GM19463 (cell line): Measurements from ENCODE around the gene TACSTD2.
A peak's percentile ranks its signal among the peaks of the same experiment; 100 is the strongest.
"Not testable (repeated sequence)": the region's sequence is repeated elsewhere in the genome, so short reads cannot be mapped to it uniquely, and the experiment has no call there.

Experiments
- ATAC-seq: cut with Tn5 transposase; IDR thresholded peaks from one replicate; pipeline ENCODE4 v1.9.1; 2021; ENCODE audit warnings: mild to moderate bottlenecking, moderate library complexity; ENCODE audit not compliant: unreplicated experiment

The TACSTD2 gene

GRCh38 chr1:58588396-58588795, 11.3 kb upstream of the TACSTD2 start:
- ATAC-seq: no peak

GRCh38 chr1:58587667-58588066, 10.6 kb upstream of the TACSTD2 start:
- ATAC-seq: no peak

GRCh38 chr1:58586271-58586670, 9.2 kb upstream of the TACSTD2 start:
- no peak for ATAC-seq

DNA sequence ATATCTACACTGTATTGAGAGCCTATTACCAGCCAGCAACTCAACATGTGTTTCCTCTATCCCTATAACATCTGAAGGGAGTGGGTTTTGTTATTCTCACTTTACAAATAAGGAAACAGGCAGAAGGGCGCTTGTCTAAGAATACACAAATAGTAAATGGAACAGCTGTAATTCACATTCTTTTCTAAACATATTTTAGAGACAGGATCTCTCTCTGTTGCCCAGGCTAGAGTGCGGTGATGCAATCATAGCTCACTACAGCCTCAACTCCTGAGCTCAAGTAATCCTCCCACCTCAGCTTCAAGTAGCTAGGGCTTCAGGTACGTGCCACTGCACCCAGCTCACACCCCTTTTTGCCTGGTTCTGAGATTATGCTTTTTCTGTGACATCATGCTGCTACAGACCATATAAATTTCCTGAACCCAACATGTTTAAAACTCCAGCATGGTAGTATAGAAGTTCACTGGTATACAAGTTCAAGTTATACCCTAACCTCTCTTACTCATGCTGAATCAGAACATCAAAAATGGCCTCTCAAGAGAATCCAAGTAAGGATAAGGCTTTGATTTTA, 8.6 kb upstream of the TACSTD2 start:
- no peak for ATAC-seq

GRCh38 chr1:58585166-58585565, 8.1 kb upstream of the TACSTD2 start:
- no peak for ATAC-seq

GRCh38 chr1:58584082-58584895, 7.2 kb upstream of the TACSTD2 start:
- ATAC-seq: peak; percentile 75

- no peak for ATAC-seq
Measured at GRCh38 chr1:58583496-58583895, 6.4 kb upstream of the TACSTD2 start.

DNA sequence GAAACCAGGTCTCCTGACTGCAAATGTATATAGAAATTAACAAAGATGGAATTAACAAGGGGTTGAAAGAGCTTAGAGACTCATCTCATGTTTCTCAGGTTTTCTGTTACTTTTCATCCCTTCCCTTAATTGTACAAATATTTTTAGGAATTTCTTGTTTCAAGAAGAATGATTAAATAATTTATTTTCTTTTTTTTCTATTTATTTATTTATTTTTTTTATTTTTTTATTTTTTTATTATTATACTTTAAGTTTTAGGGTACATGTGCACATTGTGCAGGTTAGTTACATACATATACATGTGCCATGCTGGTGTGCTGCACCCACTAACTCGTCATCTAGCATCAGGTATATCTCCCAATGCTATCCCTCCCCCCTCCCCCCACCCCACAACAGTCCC, 5.1 kb upstream of the TACSTD2 start:
- ATAC-seq: not testable (repeated sequence)

DNA sequence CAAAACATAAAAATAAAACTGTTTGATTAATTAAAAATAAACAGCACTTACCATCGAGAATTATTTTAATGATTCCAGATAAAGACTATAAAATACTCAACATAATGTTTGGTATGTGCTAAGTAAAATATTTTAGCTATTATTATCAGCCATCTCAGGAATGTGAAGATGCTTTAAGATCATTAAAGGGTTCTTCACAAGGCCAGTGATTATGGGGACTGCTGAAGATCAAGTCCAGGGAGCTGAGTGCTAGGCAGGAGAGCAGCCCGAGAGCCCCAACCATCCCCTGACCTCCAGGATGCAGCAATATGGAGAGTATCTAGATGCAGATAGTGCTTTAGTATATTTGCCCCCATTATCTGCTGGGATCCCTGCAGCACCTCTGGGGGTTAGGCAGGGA, 4.6 kb upstream of the TACSTD2 start:
- ATAC-seq: no peak

- no peak for ATAC-seq
Measured at GRCh38 chr1:58580186-58580585, 3.1 kb upstream of the TACSTD2 start.

DNA sequence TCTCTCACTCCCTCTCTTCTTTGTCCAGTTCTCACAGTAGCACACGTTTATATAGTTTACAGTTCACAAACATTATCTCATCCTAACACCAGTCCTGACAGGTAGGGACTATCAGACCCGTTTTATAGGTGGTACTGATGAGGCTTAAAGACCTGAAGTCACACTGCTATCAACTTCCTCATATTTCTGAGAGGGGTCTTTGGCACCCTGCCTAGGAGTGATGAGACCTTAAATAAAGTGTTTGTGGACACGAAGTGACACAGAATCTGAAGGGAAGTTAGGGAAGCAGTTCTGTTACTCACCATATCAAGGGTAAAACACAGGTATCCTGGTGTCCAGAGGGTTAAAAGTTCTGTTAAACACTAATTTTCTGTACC, 590 bp upstream of the TACSTD2 start:
- ATAC-seq: no peak

DNA sequence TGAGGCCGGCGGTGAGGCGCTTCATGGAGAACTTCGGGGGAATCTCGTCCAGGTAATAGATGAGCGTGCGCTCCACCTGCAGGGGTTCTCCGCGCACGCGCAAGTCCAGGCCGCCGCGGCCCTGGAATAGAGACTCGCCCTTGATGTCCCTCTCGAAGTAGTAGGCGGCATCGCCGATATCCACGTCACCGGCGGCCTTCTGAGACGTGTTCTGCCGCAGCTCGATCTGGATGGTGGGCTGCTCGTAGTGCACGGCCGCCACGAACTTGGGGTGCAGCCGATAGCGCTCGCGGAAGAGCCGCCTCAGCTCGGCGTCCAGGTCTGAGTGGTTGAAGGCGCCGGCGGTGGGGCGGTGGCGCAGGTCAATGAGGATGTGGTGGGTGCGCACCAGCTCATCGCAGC, 726 bp downstream of the TACSTD2 start:
- ATAC-seq: no peak

- no peak for ATAC-seq
Measured at GRCh38 chr1:58575551-58576324, 1.3 kb downstream of the TACSTD2 start.

- ATAC-seq: no peak
Measured at GRCh38 chr1:58574816-58575215, 2.2 kb downstream of the TACSTD2 start.

GRCh38 chr1:58573705-58574591, 3.1 kb downstream of the TACSTD2 start:
- ATAC-seq: peak; percentile 93

DNA sequence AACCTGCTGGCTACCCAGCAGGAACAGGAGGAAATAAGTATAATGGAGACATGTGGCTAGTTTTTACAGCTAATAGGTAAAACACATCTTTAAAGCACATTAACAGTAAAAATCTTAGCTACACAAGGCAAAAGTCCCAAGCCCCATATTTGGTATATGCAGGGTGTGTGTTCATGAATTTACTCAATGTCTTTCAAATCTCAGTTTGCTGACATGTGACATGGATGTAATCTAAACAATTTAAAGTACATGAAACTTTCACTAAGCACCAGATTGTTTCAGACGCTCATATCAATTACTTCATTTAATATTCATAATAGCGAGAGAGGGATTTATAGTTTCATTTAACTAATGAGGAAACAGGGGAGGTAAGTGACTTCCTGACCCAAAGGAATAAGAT, 3.9 kb downstream of the TACSTD2 start:
- no peak for ATAC-seq

GRCh38 chr1:58572690-58573089, 4.4 kb downstream of the TACSTD2 start:
- ATAC-seq: no peak

GRCh38 chr1:58571616-58572015, 5.4 kb downstream of the TACSTD2 start:
- no peak for ATAC-seq

- no peak for ATAC-seq
Measured at GRCh38 chr1:58570817-58571216, 6.2 kb downstream of the TACSTD2 start.

GRCh38 chr1:58570094-58570493, 7.0 kb downstream of the TACSTD2 start:
- no peak for ATAC-seq

- no peak for ATAC-seq
Measured at GRCh38 chr1:58568911-58569310, 8.1 kb downstream of the TACSTD2 start.
